ENCODE measurements around the gene HLA-DRA. TPM values are rescaled to one million over a fixed set of nuclear protein-coding genes. Genes with fewer than 3 reads are reported as not detected.
A peak's percentile ranks its signal among the peaks of the same experiment; 100 is the strongest.

HLA-DRA gene
- total and polyA plus RNA-seq, 9 of the 15 experiments (the other 6 are each of a cell fraction or from before 2014, with no cell fraction given): 0.18 to 1.8 (median 0.41) TPM; not detected in 4

GRCh38 chr6:32402812-32403211, 36.9 kb upstream of the HLA-DRA start:
- Histone ChIP-seq H2AFZ (ENCODE audit: low read depth, low read length) (no peak overlapping the region), H3K4me1 (replicated peaks in 1 of 2; ENCODE audit: control insufficient read depth in 2 of 2, insufficient read depth in 2 of 2, low read length in 2 of 2) (no peaks in the 10 kb centered on the region), H3K36me3 (ENCODE audit: control insufficient read depth, insufficient read depth, low read length) (no peaks in the 10 kb centered on the region), H3K9ac (ENCODE audit: insufficient read depth in 1 of 2, low read depth in 2 of 2, low read length in 2 of 2) (no peak overlapping the region), H3K79me2 (ENCODE audit: control insufficient read depth, insufficient read depth, low read length) (no peaks in the 10 kb centered on the region), H3K4me3 (no peak overlapping the region), H3K4me2 (ENCODE audit: insufficient read depth, low read length) (no peak overlapping the region), H3K9me3 (replicated peaks; ENCODE audit: control insufficient read depth, insufficient read depth, low read depth, low read length) (no peaks in the 10 kb centered on the region), H3K27ac (ENCODE audit: extremely low read depth, low read depth, low read length) (no peak overlapping the region), H3K9me1 (ENCODE audit: control insufficient read depth, insufficient read depth, low read length) (no peaks in the 10 kb centered on the region), H3K27me3 (ENCODE audit: control insufficient read depth in 2 of 2, insufficient read depth in 2 of 2, low read length in 2 of 2) (peaks cover 3 to 27% of the 10 kb centered on the region in 2 experiments; a peak in 4 of 5 replicates), H4K20me1 (replicated peaks; ENCODE audit: control insufficient read depth, insufficient read depth, low read length) (no peaks in the 10 kb centered on the region)
- TF ChIP-seq RCOR1 (IDR thresholded peaks at IDR 0.05; ENCODE audit: borderline replicate concordance in 1 of 2, low read depth in 2 of 2, low read length in 2 of 2) (no peak), CREB3L1 (IDR thresholded peaks at IDR 0.05; ENCODE audit: borderline replicate concordance, low read depth) (no peak), ZNF384 (IDR thresholded peaks at IDR 0.05; ENCODE audit: low read depth, low read length) (no peak), SNRNP70 (optimal IDR thresholded peaks at IDR 0.05; ENCODE audit: low read depth, low read length) (no peak), ARID1B (IDR thresholded peaks at IDR 0.05) (no peak), CHD2 (IDR thresholded peaks at IDR 0.05; ENCODE audit: low read depth, low read length) (no peak), CBX2 (IDR thresholded peaks at IDR 0.05; ENCODE audit: insufficient read depth, low read length, poor library complexity, severe bottlenecking) (no peak), KLF10 (CRISPR knock-in tag; IDR thresholded peaks at IDR 0.05) (no peak)
- peak; percentile 54; the same call in 1 of the 3 replicates for ATAC-seq
- FAIRE-seq: no peak
- intact Hi-C loops (cut with micrococcal nuclease) (no loop called here), in situ Hi-C loops (cut with MboI) (no loop called here)
- ChIA-PET CTCF (ENCODE audit: low intra/inter-chr PET ratio) (no interaction called here), POLR2A (interaction anchor here (0.6 to 1.3 kb wide), 2 partner anchors 8 to 297 kb away, joined by 3 read pairs; no protein-coding TSS in a partner anchor)
- DNase-seq (ENCODE audit: extremely low read depth in 1 of 4, low spot score in 3 of 4): no peak
- no TSS peak for BruUV-seq (replicated peaks)
- WGBS (ENCODE audit: insufficient coverage, low coverage, missing lambda C conversion rate): 2% methylated on average over 8 of the region's 8 CpGs
